IPS-20b (cell line): ENCODE measurements around the gene TAOK3.

ENCODE experiments used
- H3K27ac ChIP-seq: one replicate; pipeline ENCODE4 v1.5.1; 2013; ENCODE audit warnings: low read length
- H3K27me3 ChIP-seq: 2 replicates; pipeline ENCODE4 v1.6.1; 2013; ENCODE audit warnings: mild to moderate bottlenecking, low read length, inconsistent platforms; ENCODE audit not compliant: insufficient read depth
- H3K36me3 ChIP-seq: 2 replicates; pipeline ENCODE4 v1.6.1; 2013; ENCODE audit warnings: low read depth, mild to moderate bottlenecking, inconsistent platforms, low read length, moderate library complexity; ENCODE audit not compliant: insufficient read depth
- H3K4me1 ChIP-seq: 2 replicates; pipeline ENCODE4 v1.6.1; 2013; ENCODE audit warnings: mild to moderate bottlenecking, control low read depth, inconsistent platforms, low read length, moderate library complexity; ENCODE audit not compliant: insufficient read depth
- H3K4me3 ChIP-seq: 2 replicates; pipeline ENCODE4 v1.5.1; 2013; ENCODE audit warnings: mild to moderate bottlenecking, low read length, inconsistent platforms
- H3K9ac ChIP-seq: 2 replicates; pipeline ENCODE4 v1.6.1; 2013; ENCODE audit warnings: low read depth, mild to moderate bottlenecking, inconsistent platforms, low read length, moderate library complexity
- H3K9me3 ChIP-seq: 2 replicates; pipeline ENCODE4 v1.6.1; 2013; ENCODE audit warnings: mild to moderate bottlenecking, low read depth, low read length, inconsistent platforms; ENCODE audit not compliant: insufficient read depth

Gene TAOK3

DNA sequence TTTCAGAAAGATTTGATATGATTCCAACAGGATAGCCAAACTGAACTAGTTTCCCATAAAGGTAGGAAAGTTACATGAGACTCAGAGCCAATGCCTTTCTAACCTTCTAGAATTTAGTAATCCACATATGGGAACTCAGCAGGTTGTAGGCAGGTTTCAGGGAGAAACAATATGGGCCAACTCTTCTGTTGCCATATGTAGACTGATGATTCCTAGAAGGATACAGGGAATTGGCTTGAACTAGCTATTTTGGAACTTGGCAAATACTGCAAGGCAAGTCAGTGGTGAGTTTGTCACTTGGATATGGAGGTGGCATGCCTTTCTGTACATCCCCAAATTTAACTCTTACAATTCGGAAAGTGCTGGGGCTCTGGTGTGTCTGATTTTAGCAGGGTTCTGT lies 19.1 kb upstream of the TAOK3 start:
- Histone ChIP-seq H3K27me3 (no peaks in the 10 kb centered on the region), H3K27ac (no peak overlapping the region), H3K9me3 (no peaks in the 10 kb centered on the region), H3K9ac (no peak overlapping the region), H3K4me1 (no peaks in the 10 kb centered on the region), H3K36me3 (peaks cover 87% of the 10 kb centered on the region), H3K4me3 (no peak overlapping the region)

DNA sequence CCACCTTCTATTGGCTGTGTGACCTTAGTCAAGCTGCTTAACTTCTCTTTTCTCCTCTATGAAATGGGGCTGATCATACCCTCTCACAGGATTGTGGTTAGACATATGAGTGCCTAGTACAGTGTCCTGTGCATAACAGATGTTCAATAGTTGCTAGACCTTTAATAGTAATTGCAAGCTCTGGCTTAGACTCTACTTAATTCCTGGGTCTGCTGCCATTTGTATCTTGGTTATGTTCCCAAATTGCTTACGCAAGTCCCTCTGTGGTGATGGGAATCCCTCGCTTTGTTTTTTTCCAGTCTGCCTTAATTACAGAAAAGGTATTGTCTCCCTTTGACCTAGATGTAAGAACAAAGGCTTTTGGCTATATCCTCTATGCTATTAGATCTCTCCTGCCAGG lies 18.7 kb upstream of the TAOK3 start:
- Histone ChIP-seq H3K9me3 (no peaks in the 10 kb centered on the region), H3K27me3 (no peaks in the 10 kb centered on the region), H3K36me3 (peaks cover 87% of the 10 kb centered on the region), H3K4me3 (no peak overlapping the region), H3K4me1 (no peaks in the 10 kb centered on the region), H3K27ac (no peak overlapping the region), H3K9ac (no peak overlapping the region)

GRCh38 chr12:118377884-118378470 lies 5.3 kb upstream of the TAOK3 start:
- peak overlapping the region; percentile 94 for H3K4me3 ChIP-seq
- H3K9ac ChIP-seq: peak overlapping the region; percentile 88; the same call in 1 of the 2 replicates
- peaks cover 34% of the 10 kb centered on the region for H3K36me3 ChIP-seq
- no peak overlapping the region for H3K27ac ChIP-seq
- peaks cover 18% of the 10 kb centered on the region for H3K4me1 ChIP-seq
- no peaks in the 10 kb centered on the region for H3K27me3 ChIP-seq
- H3K9me3 ChIP-seq: no peaks in the 10 kb centered on the region

- H3K4me1 ChIP-seq: peaks cover 18% of the 10 kb centered on the region
Observed at GRCh38 chr12:118377021-118377883, 4.5 kb upstream of the TAOK3 start.

DNA sequence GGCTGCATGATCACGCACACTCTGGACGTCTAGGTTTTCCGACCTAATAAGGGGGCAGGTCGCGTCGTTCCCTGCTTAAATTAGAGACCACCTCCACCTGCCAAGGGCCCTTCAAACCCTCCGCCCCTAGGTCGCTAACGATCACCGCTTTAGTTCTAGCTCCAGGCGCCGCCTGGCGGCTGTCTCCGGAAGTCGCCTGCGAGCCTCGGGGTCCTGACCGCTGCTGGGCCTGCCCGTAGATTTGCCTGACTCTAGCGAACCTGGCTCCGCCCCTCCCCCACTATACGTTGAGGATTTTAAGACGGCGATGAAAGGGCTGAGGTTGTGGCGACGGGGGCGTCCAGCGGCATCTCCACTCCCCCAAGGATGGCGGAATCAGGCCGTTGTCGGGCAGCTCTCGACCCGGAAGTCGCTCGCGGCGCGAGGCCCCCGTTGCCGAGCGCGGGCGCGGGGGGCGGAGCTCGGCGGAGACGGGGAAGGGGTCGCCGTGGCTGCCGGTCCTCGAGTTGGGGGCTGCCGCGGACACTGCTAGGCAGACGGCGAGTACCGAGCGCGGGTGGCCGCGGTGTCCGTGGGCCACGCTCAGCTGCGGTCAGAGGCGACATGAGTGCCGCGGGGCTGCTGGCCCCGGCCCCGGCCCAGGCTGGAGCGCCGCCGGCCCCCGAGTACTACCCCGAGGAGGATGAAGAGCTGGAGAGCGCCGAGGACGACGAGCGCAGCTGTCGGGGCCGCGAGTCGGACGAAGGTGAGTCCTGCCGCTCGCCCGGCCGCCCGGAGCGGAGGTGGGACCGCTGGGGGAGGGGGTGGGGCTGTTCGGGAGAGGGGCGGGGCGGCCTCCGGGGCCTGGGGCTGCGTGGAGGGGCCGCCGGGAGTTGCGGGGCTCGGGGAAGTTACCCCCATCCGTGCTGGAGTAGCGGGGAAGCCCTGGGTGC lies 3.6 kb upstream of the TAOK3 start, which contains the start of gene SUDS3:
Gene SUDS3, plus strand, starts transcription at position 467 of the 932 bp plus-strand sequence. Its CDS starts 137 bp downstream, at position 604.
- Histone ChIP-seq H3K36me3 (peaks cover 21% of the 10 kb centered on the region), H3K27ac (peak within 1 kb of the TSS; percentile 85), H3K4me3 (peak within 1 kb of the TSS; percentile 94), H3K9me3 (no peaks in the 10 kb centered on the region), H3K4me1 (peaks cover 18% of the 10 kb centered on the region), H3K9ac (peak within 1 kb of the TSS; percentile 88), H3K27me3 (peaks cover 8% of the 10 kb centered on the region)

More at GRCh38 chr12:118377021-118377883, 4.5 kb upstream of the TAOK3 start:
- Histone ChIP-seq H3K27ac (no peak overlapping the region), H3K9ac (peak overlapping the region; percentile 88; the same call in 1 of the 2 replicates), H3K4me3 (peak overlapping the region; percentile 94), H3K36me3 (peaks cover 30% of the 10 kb centered on the region), H3K27me3 (no peaks in the 10 kb centered on the region), H3K9me3 (no peaks in the 10 kb centered on the region)

DNA sequence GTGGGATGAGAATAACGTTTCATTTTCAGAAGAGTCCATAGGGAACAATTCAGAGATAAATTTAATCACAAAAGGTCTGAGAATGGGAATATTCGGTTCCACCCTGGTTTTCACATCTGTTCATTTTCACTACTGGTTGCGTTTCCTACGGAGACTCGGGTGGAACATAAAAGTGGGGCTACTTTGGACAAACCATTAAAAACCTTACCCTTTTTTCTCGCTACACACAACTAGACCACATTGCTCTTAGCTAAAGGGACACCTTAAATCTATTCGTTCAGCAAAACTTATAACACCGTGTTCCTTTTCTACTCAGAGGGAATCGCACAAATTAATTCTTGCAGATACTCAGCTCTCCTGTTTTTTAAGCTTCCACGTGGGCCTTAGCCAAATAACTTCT lies 2.6 kb upstream of the TAOK3 start:
- no peak overlapping the region for H3K27ac ChIP-seq
- peaks cover 18% of the 10 kb centered on the region for H3K27me3 ChIP-seq
- H3K9me3 ChIP-seq: no peaks in the 10 kb centered on the region
- H3K9ac ChIP-seq: peak overlapping the region; percentile 88; the same call in 1 of the 2 replicates
- peak overlapping the region; percentile 94; the same call in 1 of the 2 replicates for H3K4me3 ChIP-seq
- H3K36me3 ChIP-seq: peaks cover 14% of the 10 kb centered on the region
- peaks cover 26% of the 10 kb centered on the region for H3K4me1 ChIP-seq

GRCh38 chr12:118374909-118375308 lies 2.2 kb upstream of the TAOK3 start:
- peaks cover 22% of the 10 kb centered on the region for H3K27me3 ChIP-seq
- H3K4me3 ChIP-seq: no peak overlapping the region
- H3K36me3 ChIP-seq: peaks cover 10% of the 10 kb centered on the region
- no peak overlapping the region for H3K27ac ChIP-seq
- H3K9me3 ChIP-seq: no peaks in the 10 kb centered on the region
- H3K4me1 ChIP-seq: peaks cover 28% of the 10 kb centered on the region
- H3K9ac ChIP-seq: no peak overlapping the region

GRCh38 chr12:118374126-118374725 lies 1.5 kb upstream of the TAOK3 start:
- H3K4me3 ChIP-seq: 0 out of 2 replicates have a peak overlapping the region, but pooled peaks have one; percentile 81
- H3K9ac ChIP-seq: no peak overlapping the region
- peaks cover 24% of the 10 kb centered on the region for H3K27me3 ChIP-seq
- no peak overlapping the region for H3K27ac ChIP-seq
- no peaks in the 10 kb centered on the region for H3K9me3 ChIP-seq
- peaks cover 3% of the 10 kb centered on the region; the same call in 1 of the 2 replicates for H3K36me3 ChIP-seq
- peaks cover 28% of the 10 kb centered on the region for H3K4me1 ChIP-seq

DNA sequence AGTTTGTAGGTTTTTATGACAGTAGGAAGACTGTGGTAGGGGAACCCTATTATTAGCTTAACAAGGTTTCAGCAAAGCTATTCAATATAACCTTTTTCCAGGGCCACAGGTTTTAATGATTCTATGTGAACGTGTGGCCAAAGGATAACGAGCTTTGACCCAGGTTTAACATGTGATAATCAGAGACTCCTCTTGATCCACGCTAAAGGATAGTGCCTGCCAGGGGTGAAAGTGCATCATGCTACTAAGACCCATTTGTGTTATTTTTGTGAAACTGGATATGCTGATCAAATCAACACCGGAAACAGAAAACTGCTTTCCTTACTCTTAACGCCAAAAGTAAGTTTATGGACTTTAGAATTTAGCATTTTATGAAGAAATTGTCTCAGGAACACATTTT lies 909 bp upstream of the TAOK3 start:
- Histone ChIP-seq H3K27me3 (peaks cover 24% of the 10 kb centered on the region), H3K4me3 (peak overlapping the region; percentile 81), H3K27ac (no peak overlapping the region), H3K36me3 (no peaks in the 10 kb centered on the region), H3K9ac (peak overlapping the region; percentile 81; the same call in 1 of the 2 replicates), H3K4me1 (peaks cover 28% of the 10 kb centered on the region), H3K9me3 (no peaks in the 10 kb centered on the region)

DNA sequence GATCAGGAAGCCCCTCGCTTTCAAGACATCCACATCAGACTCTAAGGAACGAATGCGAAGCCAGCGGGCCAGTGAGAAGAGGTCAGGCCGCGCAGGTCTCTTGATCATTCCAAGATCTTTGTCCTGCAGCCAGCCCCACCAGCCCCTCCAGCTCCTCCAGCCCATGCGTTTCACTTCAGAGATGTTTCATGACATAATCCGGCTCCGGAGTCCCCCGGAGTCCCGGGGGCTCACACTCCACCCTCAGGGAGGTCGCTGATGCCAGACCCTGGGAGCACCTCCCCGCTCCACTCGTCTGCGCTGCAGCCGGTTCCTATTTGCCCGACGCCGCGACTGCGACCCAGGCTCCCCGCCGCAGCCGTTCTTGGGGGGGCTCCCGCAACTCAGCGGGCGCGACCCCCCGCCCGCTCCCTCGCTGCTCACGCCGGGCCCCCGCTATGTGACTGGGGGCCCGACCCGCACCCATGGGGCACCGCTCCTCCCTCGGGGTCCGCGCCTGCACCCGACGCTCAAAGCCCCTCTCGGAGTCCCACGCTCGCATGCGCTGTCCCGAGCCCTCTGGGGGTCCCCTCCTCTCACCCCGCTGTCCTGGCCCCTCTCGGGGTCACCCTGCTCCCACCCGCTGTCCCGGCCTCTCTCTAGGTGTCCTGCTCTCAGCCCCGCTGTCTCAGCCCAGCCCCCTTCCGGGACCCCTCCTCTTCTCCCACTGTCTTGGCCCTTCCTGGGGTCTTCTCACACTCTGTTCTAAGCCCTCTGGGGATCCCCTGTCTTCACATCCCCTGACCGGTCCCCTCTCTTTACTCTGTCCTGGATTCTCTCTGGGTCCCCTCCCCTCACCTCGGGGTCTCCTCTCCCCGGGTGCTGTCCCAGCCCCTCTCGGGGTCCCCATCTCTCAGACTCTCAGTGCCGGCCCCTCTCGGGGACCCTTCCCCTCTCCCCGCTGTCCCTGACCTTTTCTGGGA lies 1.1 kb downstream of the TAOK3 start:
- Histone ChIP-seq H3K27ac (no peak overlapping the region), H3K27me3 (peaks cover 24% of the 10 kb centered on the region), H3K9ac (peak overlapping the region; percentile 51), H3K9me3 (no peaks in the 10 kb centered on the region), H3K4me1 (peaks cover 25% of the 10 kb centered on the region), H3K36me3 (no peaks in the 10 kb centered on the region), H3K4me3 (peak overlapping the region; percentile 83)
